HepG2 (cell line): ENCODE results near the gene SMLR1. TPM values are rescaled to one million over a fixed set of nuclear protein-coding genes. Genes with fewer than 3 reads are reported as not detected.

Source experiments
- AHR ChIP-seq: IDR thresholded peaks from 2 replicates; pipeline ENCODE4 v1.6.1; 2018; ENCODE audit warnings: missing genetic modification reagents, missing compliant biosample characterization
- CBX2 ChIP-seq, 2 experiments: fragments of 200-600 bp in 1 of 2; sonication (generic); formaldehyde crosslinking in 1 of 2; IDR thresholded peaks; 2 replicates each; pipeline versions ENCODE4 v1.7.0 to v1.8.1; 2018 to 2022; ENCODE audit warnings: low read depth in 2 of 2, low read length in 1 of 2, mild to moderate bottlenecking in 1 of 2, missing genetic modification reagents in 1 of 2
- DMAP1 ChIP-seq: IDR thresholded peaks from 2 replicates; pipeline ENCODE4 v1.6.1; 2016
- EZH2 ChIP-seq: conservative IDR thresholded peaks from 2 replicates; pipeline ENCODE4 v1.6.1; 2012; ENCODE audit warnings: mild to moderate bottlenecking, low read depth, low read length, moderate library complexity
- HOXA3 ChIP-seq: sonication (generic); formaldehyde crosslinking; IDR thresholded peaks from 2 replicates; pipeline ENCODE4 v1.5.0; 2020; ENCODE audit warnings: missing genetic modification reagents
- ISL2 ChIP-seq: sonication (generic); formaldehyde crosslinking; IDR thresholded peaks from 2 replicates; pipeline ENCODE4 v1.5.0; 2020; ENCODE audit warnings: missing genetic modification reagents
- MTA1 ChIP-seq: sonication (generic); formaldehyde crosslinking; IDR thresholded peaks from 2 replicates; pipeline ENCODE4 v1.4.0; 2020; ENCODE audit warnings: missing genetic modification reagents, mild to moderate bottlenecking, borderline replicate concordance
- RARA ChIP-seq: IDR thresholded peaks from 2 replicates; pipeline ENCODE4 v1.6.1; 2016; ENCODE audit warnings: missing genetic modification reagents, missing compliant biosample characterization
- SAP130 ChIP-seq: IDR thresholded peaks from 2 replicates; pipeline ENCODE4 v1.6.1; 2016; ENCODE audit warnings: low read depth
- ZFP36L1 ChIP-seq: sonication (generic); formaldehyde crosslinking; IDR thresholded peaks from 2 replicates; pipeline ENCODE4 v1.8.0; 2022; ENCODE audit warnings: mild to moderate bottlenecking, missing genetic modification reagents, moderate library complexity
- ZMYM2 ChIP-seq: sonication (generic); formaldehyde crosslinking; IDR thresholded peaks from 2 replicates; pipeline ENCODE4 v1.8.0; 2022; ENCODE audit warnings: mild to moderate bottlenecking, missing genetic modification reagents
- ZNF142 ChIP-seq: sonication (generic); formaldehyde crosslinking; IDR thresholded peaks from 2 replicates; pipeline ENCODE4 v1.4.0; 2020; ENCODE audit warnings: missing genetic modification reagents
- ZNF350 ChIP-seq: sonication (generic); formaldehyde crosslinking; IDR thresholded peaks from 2 replicates; pipeline ENCODE4 v1.4.0; 2020; ENCODE audit warnings: mild to moderate bottlenecking, low read depth, missing genetic modification reagents, borderline replicate concordance
- ZNF563 ChIP-seq: sonication (generic); formaldehyde crosslinking; IDR thresholded peaks from 2 replicates; pipeline ENCODE4 v1.8.0; 2022; ENCODE audit warnings: mild to moderate bottlenecking, moderate library complexity, missing genetic modification reagents
- ZNF605 ChIP-seq: sonication (generic); formaldehyde crosslinking; IDR thresholded peaks from 2 replicates; pipeline ENCODE4 v1.8.0; 2022; ENCODE audit warnings: mild to moderate bottlenecking, missing genetic modification reagents
- ZNF644 ChIP-seq: IDR thresholded peaks from 2 replicates; pipeline ENCODE4 v1.6.1; 2016; ENCODE audit warnings: low read depth
- ZNF687 ChIP-seq: sonication (generic); formaldehyde crosslinking; IDR thresholded peaks from 2 replicates; pipeline ENCODE4 v1.5.1; 2020; ENCODE audit warnings: mild to moderate bottlenecking, missing genetic modification reagents, moderate library complexity
- ZNF878 ChIP-seq: sonication (generic); formaldehyde crosslinking; IDR thresholded peaks from 2 replicates; pipeline ENCODE4 v1.8.1; 2023; ENCODE audit warnings: mild to moderate bottlenecking, missing genetic modification reagents, moderate library complexity
- ZNF879 ChIP-seq: sonication (generic); formaldehyde crosslinking; IDR thresholded peaks from 2 replicates; pipeline ENCODE4 v1.8.1; 2023; ENCODE audit warnings: missing genetic modification reagents
- polyA plus RNA-seq, 8 experiments: library from polyadenylated mRNA; depleted of rRNA in 3 of 8; stranded (reverse) in 7 of 8; unstranded in 1 of 8; fragments of >200 nt; fragmentation: Illumina TruSeq in 4 of 8; extraction: Trizol in 4 of 8; gene quantifications; 2 replicates each; pipeline versions ENCODE4 v1.2.1 to v1.2.3, GENCODE V29; 2011 to 2016; ENCODE audit warnings: low read depth in 4 of 8, missing spikeins in 1 of 8, mixed read lengths in 1 of 8; ENCODE audit not compliant: insufficient read depth in 1 of 8
- total RNA-seq, 5 experiments: library from RNA; depleted of rRNA; stranded (reverse); fragments of >200 nt; fragmentation: Illumina TruSeq; extraction: Trizol; gene quantifications; 2 replicates each; pipeline ENCODE4 v1.2.3, GENCODE V29; 2016; ENCODE audit warnings: low read depth in 1 of 5

Gene SMLR1
- total and polyA plus RNA-seq, 2 of the 13 experiments (the other 11 are each of a cell fraction or from before 2014, with no cell fraction given): 41.8 to 104 TPM

- TF ChIP-seq ZNF687 (CRISPR knock-in tag): no peak
- no peak; the same call in none of the 2 replicates for TF ChIP-seq SAP130
- TF ChIP-seq ISL2: peak; percentile 98
- no peak; the same call in 1 of the 2 replicates for TF ChIP-seq AHR
- TF ChIP-seq ZNF605 (CRISPR knock-in tag): no peak
- TF ChIP-seq ZNF879: no peak
- TF ChIP-seq CBX2 (IDR thresholded peaks at IDR 0.05; ENCODE audit: low read depth, low read length): no peak
- no peak for TF ChIP-seq CBX2 (CRISPR knock-in tag; IDR thresholded peaks at IDR 0.05; ENCODE audit: low read depth)
- no peak for TF ChIP-seq ZMYM2 (CRISPR knock-in tag)
- TF ChIP-seq HOXA3 (CRISPR knock-in tag): no peak; the same call in 1 of the 2 replicates
- TF ChIP-seq ZNF350 (CRISPR knock-in tag): no peak
- peak; percentile 35; the same call in 1 of the 2 replicates for TF ChIP-seq ZNF644 (CRISPR knock-in tag)
- TF ChIP-seq ZNF878 (CRISPR knock-in tag): 0 out of 2 replicates have a peak, but pooled peaks have one; percentile 72
- TF ChIP-seq ZNF142: no peak
- peak; percentile 91 for TF ChIP-seq RARA (CRISPR knock-in tag)
- no peak; the same call in 1 of the 2 replicates for TF ChIP-seq MTA1 (CRISPR knock-in tag)
- no peak for TF ChIP-seq EZH2
- peak; percentile 81; the same call in 1 of the 2 replicates for TF ChIP-seq ZFP36L1
- TF ChIP-seq DMAP1 (CRISPR knock-in tag): 0 out of 2 replicates have a peak, but pooled peaks have one; percentile 56
- no peak for TF ChIP-seq ZNF563 (CRISPR knock-in tag)
Measured at GRCh38 chr6:130815200-130816071, 11.8 kb upstream of the SMLR1 start (continued).
